HepG2 (cell line): Measurements from ENCODE around the gene LTBR. TPM values are rescaled to one million over a fixed set of nuclear protein-coding genes. Genes with fewer than 3 reads are reported as not detected.

Source experiments
- HMG20B ChIP-seq: conservative IDR thresholded peaks from 2 replicates; pipeline ENCODE4 v1.6.1; 2016; ENCODE audit warnings: missing genetic modification reagents, missing compliant biosample characterization
- RARA ChIP-seq: IDR thresholded peaks from 2 replicates; pipeline ENCODE4 v1.6.1; 2016; ENCODE audit warnings: missing genetic modification reagents, missing compliant biosample characterization
- SMAD1 ChIP-seq: sonication (generic); formaldehyde crosslinking; IDR thresholded peaks from 2 replicates; pipeline ENCODE4 v1.4.0; 2020; ENCODE audit warnings: missing genetic modification reagents, low read depth, mild to moderate bottlenecking, borderline replicate concordance
- SRSF9 ChIP-seq: fragments of 200-400 bp; formaldehyde crosslinking; IDR thresholded peaks from 2 replicates; pipeline ENCODE4 v1.6.1; 2018; ENCODE audit warnings: borderline replicate concordance, mild to moderate bottlenecking, low read depth, low read length; ENCODE audit not compliant: insufficient read depth, poor library complexity, severe bottlenecking
- TEAD3 ChIP-seq: optimal IDR thresholded peaks from 2 replicates; pipeline ENCODE3; 2016; ENCODE audit warnings: borderline replicate concordance
- ZMAT3 ChIP-seq: sonication (generic); formaldehyde crosslinking; conservative IDR thresholded peaks from 2 replicates; pipeline ENCODE4 v1.7.0; 2021; ENCODE audit warnings: missing genetic modification reagents
- ZNF251 ChIP-seq: sonication (generic); formaldehyde crosslinking; IDR thresholded peaks from 2 replicates; pipeline ENCODE4 v1.9.0; 2021; ENCODE audit warnings: mild to moderate bottlenecking, missing genetic modification reagents
- ZNF333 ChIP-seq: sonication (generic); formaldehyde crosslinking; IDR thresholded peaks from 2 replicates; pipeline ENCODE4 v1.4.0; 2020; ENCODE audit warnings: mild to moderate bottlenecking, missing genetic modification reagents, borderline replicate concordance
- ZNF430 ChIP-seq: sonication (generic); formaldehyde crosslinking; IDR thresholded peaks from 2 replicates; pipeline ENCODE4 v1.9.0; 2021; ENCODE audit warnings: mild to moderate bottlenecking, missing genetic modification reagents
- ZNF572 ChIP-seq: sonication (generic); formaldehyde crosslinking; IDR thresholded peaks from 2 replicates; pipeline ENCODE4 v1.5.1; 2020; ENCODE audit warnings: mild to moderate bottlenecking, missing genetic modification reagents
- ZNF598 ChIP-seq: sonication (generic); formaldehyde crosslinking; IDR thresholded peaks from 2 replicates; pipeline ENCODE4 v1.5.1; 2020; ENCODE audit warnings: mild to moderate bottlenecking, missing genetic modification reagents, borderline replicate concordance
- ZNF605 ChIP-seq: sonication (generic); formaldehyde crosslinking; IDR thresholded peaks from 2 replicates; pipeline ENCODE4 v1.8.0; 2022; ENCODE audit warnings: mild to moderate bottlenecking, missing genetic modification reagents
- ZNF709 ChIP-seq: sonication (generic); formaldehyde crosslinking; IDR thresholded peaks from 2 replicates; pipeline ENCODE4 v1.5.0; 2020; ENCODE audit warnings: mild to moderate bottlenecking, missing genetic modification reagents
- ZSCAN12 ChIP-seq: sonication (generic); formaldehyde crosslinking; IDR thresholded peaks from 2 replicates; pipeline ENCODE4 v1.9.0; 2021; ENCODE audit warnings: mild to moderate bottlenecking, missing genetic modification reagents
- ZSCAN21 ChIP-seq: sonication (generic); formaldehyde crosslinking; IDR thresholded peaks from 2 replicates; pipeline ENCODE4 v1.8.0; 2022; ENCODE audit warnings: mild to moderate bottlenecking, missing genetic modification reagents, moderate library complexity, borderline replicate concordance
- polyA plus RNA-seq, 8 experiments: library from polyadenylated mRNA; depleted of rRNA in 3 of 8; stranded (reverse) in 7 of 8; unstranded in 1 of 8; fragments of >200 nt; fragmentation: Illumina TruSeq in 4 of 8; extraction: Trizol in 4 of 8; gene quantifications; 2 replicates each; pipeline versions ENCODE4 v1.2.1 to v1.2.3, GENCODE V29; 2011 to 2016; ENCODE audit warnings: low read depth in 4 of 8, missing spikeins in 1 of 8, mixed read lengths in 1 of 8; ENCODE audit not compliant: insufficient read depth in 1 of 8
- total RNA-seq, 5 experiments: library from RNA; depleted of rRNA; stranded (reverse); fragments of >200 nt; fragmentation: Illumina TruSeq; extraction: Trizol; gene quantifications; 2 replicates each; pipeline ENCODE4 v1.2.3, GENCODE V29; 2016; ENCODE audit warnings: low read depth in 1 of 5
- TF ChIP-seq, protein P1 (sequence below): sonication (generic); formaldehyde crosslinking; IDR thresholded peaks from 2 replicates; pipeline ENCODE4 v1.4.0; 2020; ENCODE audit warnings: mild to moderate bottlenecking, missing genetic modification reagents, borderline replicate concordance
- TF ChIP-seq, protein P2 (sequence below): sonication (generic); formaldehyde crosslinking; IDR thresholded peaks from 2 replicates; pipeline ENCODE4 v1.5.1; 2020; ENCODE audit warnings: mild to moderate bottlenecking, missing genetic modification reagents, moderate library complexity
- TF ChIP-seq, protein P3 (sequence below): sonication (generic); formaldehyde crosslinking; IDR thresholded peaks from 2 replicates; pipeline ENCODE4 v1.4.0; 2020; ENCODE audit warnings: mild to moderate bottlenecking, missing genetic modification reagents

LTBR gene
- total and polyA plus RNA-seq, 2 of the 13 experiments (the other 11 are each of a cell fraction or from before 2014, with no cell fraction given) = 31.4 to 34.8 TPM

DNA sequence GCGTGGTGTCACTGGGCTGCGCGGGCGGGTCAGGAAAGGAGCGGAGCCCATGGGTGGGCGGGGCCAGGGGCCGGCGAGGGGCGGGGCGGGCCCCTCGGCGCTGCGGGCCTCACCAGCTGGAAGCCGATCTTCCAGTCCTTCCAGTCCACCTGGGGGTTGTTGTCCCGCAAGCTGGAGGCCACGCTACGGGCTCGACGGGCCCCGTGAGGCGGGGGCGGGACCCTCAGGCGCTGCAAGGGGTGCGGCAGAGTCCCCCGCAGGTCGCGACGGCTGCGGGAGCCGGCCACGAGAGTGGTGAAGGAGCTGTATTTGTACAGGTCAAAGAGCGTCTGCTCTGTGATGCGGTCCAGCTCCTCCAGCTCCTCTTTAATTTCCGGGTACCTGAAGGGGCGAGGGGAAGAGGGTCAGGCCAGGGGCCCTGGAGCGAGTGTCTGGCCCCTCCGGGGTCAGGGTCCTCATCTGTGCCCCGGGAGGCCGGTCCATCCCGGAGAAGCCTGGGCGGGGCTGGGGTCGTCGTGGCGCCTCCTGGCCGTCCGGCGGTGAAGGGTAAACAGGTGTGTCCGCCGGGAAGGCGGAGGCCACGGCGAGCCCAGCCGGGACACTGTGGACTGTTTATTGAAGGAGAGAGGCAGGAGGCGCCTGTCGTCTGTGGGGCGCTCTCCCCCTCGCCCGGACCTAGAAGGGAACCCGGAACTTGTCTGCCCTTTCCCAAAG, 20.5 kb upstream of the LTBR start (continued):
- TF ChIP-seq ZNF333 (CRISPR knock-in tag) (no peak; the same call in 1 of the 2 replicates), ZSCAN21 (CRISPR knock-in tag) (no peak), ZNF598 (CRISPR knock-in tag) (peak; percentile 61; the same call in 1 of the 2 replicates), ZNF251 (0 out of 2 replicates have a peak, but pooled peaks have one; percentile 38), SMAD1 (CRISPR knock-in tag) (0 out of 2 replicates have a peak, but pooled peaks have one; percentile 61), ZNF605 (CRISPR knock-in tag) (peak; percentile 87), ZNF709 (CRISPR knock-in tag) (peak; percentile 75), RARA (CRISPR knock-in tag) (peak; percentile 82), TEAD3 (CRISPR knock-in tag) (peak; percentile 53), SRSF9 (no peak), ZMAT3 (CRISPR knock-in tag) (peak; percentile 52; the same call in 1 of the 2 replicates), HMG20B (CRISPR knock-in tag) (0 out of 2 replicates have a peak, but pooled peaks have one; percentile 18), ZNF572 (CRISPR knock-in tag) (peak; percentile 65; the same call in 1 of the 2 replicates), ZNF430 (CRISPR knock-in tag) (peak; percentile 65; the same call in 1 of the 2 replicates), ZSCAN12 (CRISPR knock-in tag) (peak; percentile 53; the same call in 1 of the 2 replicates)
- TF ChIP-seq, protein P1, sequence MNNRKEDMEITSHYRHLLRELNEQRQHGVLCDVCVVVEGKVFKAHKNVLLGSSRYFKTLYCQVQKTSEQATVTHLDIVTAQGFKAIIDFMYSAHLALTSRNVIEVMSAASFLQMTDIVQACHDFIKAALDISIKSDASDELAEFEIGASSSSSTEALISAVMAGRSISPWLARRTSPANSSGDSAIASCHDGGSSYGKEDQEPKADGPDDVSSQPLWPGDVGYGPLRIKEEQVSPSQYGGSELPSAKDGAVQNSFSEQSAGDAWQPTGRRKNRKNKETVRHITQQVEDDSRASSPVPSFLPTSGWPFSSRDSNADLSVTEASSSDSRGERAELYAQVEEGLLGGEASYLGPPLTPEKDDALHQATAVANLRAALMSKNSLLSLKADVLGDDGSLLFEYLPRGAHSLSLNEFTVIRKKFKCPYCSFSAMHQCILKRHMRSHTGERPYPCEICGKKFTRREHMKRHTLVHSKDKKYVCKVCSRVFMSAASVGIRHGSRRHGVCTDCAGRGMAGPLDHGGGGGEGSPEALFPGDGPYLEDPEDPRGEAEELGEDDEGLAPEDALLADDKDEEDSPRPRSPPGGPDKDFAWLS = no peak; the same call in 1 of the 2 replicates
- TF ChIP-seq, protein P2, sequence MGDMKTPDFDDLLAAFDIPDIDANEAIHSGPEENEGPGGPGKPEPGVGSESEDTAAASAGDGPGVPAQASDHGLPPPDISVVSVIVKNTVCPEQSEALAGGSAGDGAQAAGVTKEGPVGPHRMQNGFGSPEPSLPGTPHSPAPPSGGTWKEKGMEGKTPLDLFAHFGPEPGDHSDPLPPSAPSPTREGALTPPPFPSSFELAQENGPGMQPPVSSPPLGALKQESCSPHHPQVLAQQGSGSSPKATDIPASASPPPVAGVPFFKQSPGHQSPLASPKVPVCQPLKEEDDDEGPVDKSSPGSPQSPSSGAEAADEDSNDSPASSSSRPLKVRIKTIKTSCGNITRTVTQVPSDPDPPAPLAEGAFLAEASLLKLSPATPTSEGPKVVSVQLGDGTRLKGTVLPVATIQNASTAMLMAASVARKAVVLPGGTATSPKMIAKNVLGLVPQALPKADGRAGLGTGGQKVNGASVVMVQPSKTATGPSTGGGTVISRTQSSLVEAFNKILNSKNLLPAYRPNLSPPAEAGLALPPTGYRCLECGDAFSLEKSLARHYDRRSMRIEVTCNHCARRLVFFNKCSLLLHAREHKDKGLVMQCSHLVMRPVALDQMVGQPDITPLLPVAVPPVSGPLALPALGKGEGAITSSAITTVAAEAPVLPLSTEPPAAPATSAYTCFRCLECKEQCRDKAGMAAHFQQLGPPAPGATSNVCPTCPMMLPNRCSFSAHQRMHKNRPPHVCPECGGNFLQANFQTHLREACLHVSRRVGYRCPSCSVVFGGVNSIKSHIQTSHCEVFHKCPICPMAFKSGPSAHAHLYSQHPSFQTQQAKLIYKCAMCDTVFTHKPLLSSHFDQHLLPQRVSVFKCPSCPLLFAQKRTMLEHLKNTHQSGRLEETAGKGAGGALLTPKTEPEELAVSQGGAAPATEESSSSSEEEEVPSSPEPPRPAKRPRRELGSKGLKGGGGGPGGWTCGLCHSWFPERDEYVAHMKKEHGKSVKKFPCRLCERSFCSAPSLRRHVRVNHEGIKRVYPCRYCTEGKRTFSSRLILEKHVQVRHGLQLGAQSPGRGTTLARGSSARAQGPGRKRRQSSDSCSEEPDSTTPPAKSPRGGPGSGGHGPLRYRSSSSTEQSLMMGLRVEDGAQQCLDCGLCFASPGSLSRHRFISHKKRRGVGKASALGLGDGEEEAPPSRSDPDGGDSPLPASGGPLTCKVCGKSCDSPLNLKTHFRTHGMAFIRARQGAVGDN = peak; percentile 94
- TF ChIP-seq, protein P3, sequence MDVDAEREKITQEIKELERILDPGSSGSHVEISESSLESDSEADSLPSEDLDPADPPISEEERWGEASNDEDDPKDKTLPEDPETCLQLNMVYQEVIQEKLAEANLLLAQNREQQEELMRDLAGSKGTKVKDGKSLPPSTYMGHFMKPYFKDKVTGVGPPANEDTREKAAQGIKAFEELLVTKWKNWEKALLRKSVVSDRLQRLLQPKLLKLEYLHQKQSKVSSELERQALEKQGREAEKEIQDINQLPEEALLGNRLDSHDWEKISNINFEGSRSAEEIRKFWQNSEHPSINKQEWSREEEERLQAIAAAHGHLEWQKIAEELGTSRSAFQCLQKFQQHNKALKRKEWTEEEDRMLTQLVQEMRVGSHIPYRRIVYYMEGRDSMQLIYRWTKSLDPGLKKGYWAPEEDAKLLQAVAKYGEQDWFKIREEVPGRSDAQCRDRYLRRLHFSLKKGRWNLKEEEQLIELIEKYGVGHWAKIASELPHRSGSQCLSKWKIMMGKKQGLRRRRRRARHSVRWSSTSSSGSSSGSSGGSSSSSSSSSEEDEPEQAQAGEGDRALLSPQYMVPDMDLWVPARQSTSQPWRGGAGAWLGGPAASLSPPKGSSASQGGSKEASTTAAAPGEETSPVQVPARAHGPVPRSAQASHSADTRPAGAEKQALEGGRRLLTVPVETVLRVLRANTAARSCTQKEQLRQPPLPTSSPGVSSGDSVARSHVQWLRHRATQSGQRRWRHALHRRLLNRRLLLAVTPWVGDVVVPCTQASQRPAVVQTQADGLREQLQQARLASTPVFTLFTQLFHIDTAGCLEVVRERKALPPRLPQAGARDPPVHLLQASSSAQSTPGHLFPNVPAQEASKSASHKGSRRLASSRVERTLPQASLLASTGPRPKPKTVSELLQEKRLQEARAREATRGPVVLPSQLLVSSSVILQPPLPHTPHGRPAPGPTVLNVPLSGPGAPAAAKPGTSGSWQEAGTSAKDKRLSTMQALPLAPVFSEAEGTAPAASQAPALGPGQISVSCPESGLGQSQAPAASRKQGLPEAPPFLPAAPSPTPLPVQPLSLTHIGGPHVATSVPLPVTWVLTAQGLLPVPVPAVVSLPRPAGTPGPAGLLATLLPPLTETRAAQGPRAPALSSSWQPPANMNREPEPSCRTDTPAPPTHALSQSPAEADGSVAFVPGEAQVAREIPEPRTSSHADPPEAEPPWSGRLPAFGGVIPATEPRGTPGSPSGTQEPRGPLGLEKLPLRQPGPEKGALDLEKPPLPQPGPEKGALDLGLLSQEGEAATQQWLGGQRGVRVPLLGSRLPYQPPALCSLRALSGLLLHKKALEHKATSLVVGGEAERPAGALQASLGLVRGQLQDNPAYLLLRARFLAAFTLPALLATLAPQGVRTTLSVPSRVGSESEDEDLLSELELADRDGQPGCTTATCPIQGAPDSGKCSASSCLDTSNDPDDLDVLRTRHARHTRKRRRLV (CRISPR knock-in tag) = peak; percentile 76
